Measurements from ENCODE around the gene PIP4K2C. TPM values are rescaled to one million over a fixed set of nuclear protein-coding genes. Genes with fewer than 3 reads are reported as not detected.
"Not testable (repeated sequence)": the region's sequence is repeated elsewhere in the genome, so short reads cannot be mapped to it uniquely, and the experiment has no call there.

PIP4K2C gene
- total RNA-seq, 4 donors from 2014 or later: 38.4 to 308 (median 45.8) TPM

DNA sequence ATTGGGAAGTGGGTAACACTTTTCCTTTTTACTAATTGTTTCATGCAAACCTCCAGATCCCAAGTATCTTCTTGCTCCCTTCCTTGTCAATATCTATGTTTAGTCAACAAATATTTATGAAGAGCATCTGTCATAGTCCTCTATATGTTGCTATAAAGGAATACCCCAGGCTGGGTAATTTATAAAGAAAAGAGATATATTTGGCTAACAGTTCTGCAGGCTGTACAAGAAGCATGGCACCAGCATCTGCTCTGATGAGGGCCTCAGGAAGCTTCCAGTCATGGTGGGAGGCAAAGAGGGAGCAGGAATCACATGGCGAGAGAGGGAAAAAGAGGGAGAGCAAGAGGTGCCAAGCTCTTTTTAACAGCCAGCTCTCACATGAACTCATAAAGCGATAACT lies 36.5 kb upstream of the PIP4K2C start:
- H3K4me1 ChIP-seq: peaks cover 0 to 9% (median 9%) of the 10 kb centered on the region in 4 donors
- in situ Hi-C loops (cut with MboI; ENCODE audit: low pct_ligation_motif_present in 1 of 4, low pct_unique_long_range_greater_than_20kb in 1 of 4, low sequenced_read_pairs in 3 of 4) (no loop called here), intact Hi-C loops (cut with DNase I; ENCODE audit: low total_unique reads) (no loop called here)
- peaks cover 29% of the 10 kb centered on the region for H3K27me3 ChIP-seq
- 97 to 100% methylated on average over 1 to 2 of the region's 2 CpGs for WGBS, 2 donors (ENCODE audit: low coverage in 1 of 2)
- DNase-seq: no peak
- no peak overlapping the region for H3K4me3 ChIP-seq
- no peaks in the 10 kb centered on the region for H3K9me3 ChIP-seq
- no peaks in the 10 kb centered on the region for H3K36me3 ChIP-seq
- H3K27ac ChIP-seq: no peak overlapping the region
- TF ChIP-seq POLR2A (IDR thresholded peaks at IDR 0.05): no peak
- no peak for TF ChIP-seq EP300 (IDR thresholded peaks at IDR 0.05; ENCODE audit: low read depth)
- TF ChIP-seq, protein P1, sequence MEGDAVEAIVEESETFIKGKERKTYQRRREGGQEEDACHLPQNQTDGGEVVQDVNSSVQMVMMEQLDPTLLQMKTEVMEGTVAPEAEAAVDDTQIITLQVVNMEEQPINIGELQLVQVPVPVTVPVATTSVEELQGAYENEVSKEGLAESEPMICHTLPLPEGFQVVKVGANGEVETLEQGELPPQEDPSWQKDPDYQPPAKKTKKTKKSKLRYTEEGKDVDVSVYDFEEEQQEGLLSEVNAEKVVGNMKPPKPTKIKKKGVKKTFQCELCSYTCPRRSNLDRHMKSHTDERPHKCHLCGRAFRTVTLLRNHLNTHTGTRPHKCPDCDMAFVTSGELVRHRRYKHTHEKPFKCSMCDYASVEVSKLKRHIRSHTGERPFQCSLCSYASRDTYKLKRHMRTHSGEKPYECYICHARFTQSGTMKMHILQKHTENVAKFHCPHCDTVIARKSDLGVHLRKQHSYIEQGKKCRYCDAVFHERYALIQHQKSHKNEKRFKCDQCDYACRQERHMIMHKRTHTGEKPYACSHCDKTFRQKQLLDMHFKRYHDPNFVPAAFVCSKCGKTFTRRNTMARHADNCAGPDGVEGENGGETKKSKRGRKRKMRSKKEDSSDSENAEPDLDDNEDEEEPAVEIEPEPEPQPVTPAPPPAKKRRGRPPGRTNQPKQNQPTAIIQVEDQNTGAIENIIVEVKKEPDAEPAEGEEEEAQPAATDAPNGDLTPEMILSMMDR (IDR thresholded peaks at IDR 0.05): no peak
- no peak for TF ChIP-seq POLR2AphosphoS5 (IDR thresholded peaks at IDR 0.05)

DNA sequence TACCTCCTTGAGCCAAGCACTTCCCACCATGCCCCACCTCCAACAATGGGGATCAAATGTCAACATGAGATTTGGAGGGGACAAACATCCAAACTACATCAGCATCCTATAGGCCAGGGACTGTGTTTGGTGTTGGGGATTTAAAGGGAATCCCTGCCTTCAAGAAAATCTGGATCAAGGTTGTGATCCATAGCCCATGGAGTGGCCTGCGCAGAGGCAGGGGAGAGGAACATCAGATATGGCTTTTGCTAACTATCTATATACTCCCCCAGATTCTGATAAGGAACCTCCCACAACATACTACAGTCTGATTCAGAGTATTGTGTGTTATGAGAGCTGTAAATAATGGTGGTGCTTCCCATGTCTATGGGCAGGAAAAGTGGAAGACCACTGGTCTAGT lies 36.1 kb upstream of the PIP4K2C start:
- Histone ChIP-seq H3K36me3 (no peaks in the 10 kb centered on the region), H3K4me3 (no peak overlapping the region), H3K4me1 (peaks cover 0 to 5% (median 4%) of the 10 kb centered on the region in 4 donors), H3K9me3 (no peaks in the 10 kb centered on the region), H3K27me3 (peaks cover 24% of the 10 kb centered on the region), H3K27ac (no peak overlapping the region)
- in situ Hi-C loops (cut with MboI; ENCODE audit: low pct_ligation_motif_present in 1 of 4, low pct_unique_long_range_greater_than_20kb in 1 of 4, low sequenced_read_pairs in 3 of 4): no loop called here
- intact Hi-C loops (cut with DNase I; ENCODE audit: low total_unique reads): loop anchor here (5.0 kb wide), 1 partner anchor 117 kb away; no protein-coding TSS in a partner anchor
- 94% methylated on average over 1 of the region's 1 CpG; no CpG with 5 or more reads in 1 of the 2 donors for WGBS, 2 donors (ENCODE audit: low coverage in 1 of 2)
- TF ChIP-seq POLR2AphosphoS5 (IDR thresholded peaks at IDR 0.05) (no peak), POLR2A (IDR thresholded peaks at IDR 0.05) (no peak), EP300 (IDR thresholded peaks at IDR 0.05; ENCODE audit: low read depth) (no peak)
- TF ChIP-seq, protein P1 (IDR thresholded peaks at IDR 0.05): no peak
- no peak for DNase-seq

DNA sequence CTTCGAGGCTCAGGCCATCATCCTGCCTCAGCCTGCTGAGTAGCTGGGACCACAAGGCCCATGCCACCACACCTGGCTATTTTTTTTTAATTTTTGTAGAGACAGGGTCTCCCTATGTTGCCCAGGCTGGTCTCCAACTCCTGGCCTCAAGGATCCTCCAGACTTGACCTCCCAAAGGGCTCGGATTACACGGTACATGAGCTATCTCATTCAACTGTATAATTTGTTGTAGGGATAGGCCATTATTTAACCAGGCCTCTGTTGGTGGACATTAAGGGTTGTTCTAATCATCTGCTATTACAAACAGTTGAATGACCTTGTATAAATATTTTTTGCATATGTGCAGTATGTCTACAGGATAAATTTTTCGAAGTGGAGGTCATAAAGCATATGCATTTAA lies 32.1 kb upstream of the PIP4K2C start:
- in situ Hi-C loops (cut with MboI; ENCODE audit: low pct_ligation_motif_present in 1 of 4, low pct_unique_long_range_greater_than_20kb in 1 of 4, low sequenced_read_pairs in 3 of 4) (no loop called here), intact Hi-C loops (cut with DNase I; ENCODE audit: low total_unique reads) (loop anchor here (5.0 kb wide), 1 partner anchor 113 kb away; no protein-coding TSS in a partner anchor)

DNA sequence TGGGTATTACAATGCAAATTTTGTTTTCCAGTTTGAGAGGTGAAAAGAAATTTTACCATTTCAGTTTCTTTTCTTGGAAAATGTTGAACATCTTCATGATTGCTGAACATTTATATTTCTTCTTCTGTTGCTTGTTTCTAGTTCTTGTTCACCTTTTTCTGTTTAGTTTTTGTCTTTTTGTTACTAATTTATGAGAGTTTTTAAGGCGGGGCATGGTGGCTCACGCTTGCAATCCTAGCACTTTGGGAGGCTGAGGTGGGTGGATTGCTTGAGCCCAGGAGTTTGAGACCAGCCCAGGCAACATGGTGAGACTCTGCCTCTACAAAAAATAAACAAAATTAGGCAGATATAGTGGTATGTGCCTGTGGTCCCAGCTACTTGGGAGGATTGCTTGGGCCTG lies 30.5 kb upstream of the PIP4K2C start:
- no peak overlapping the region for H3K4me3 ChIP-seq
- no peaks in the 10 kb centered on the region for H3K36me3 ChIP-seq
- peaks cover 31% of the 10 kb centered on the region for H3K27me3 ChIP-seq
- intact Hi-C loops (cut with DNase I; ENCODE audit: low total_unique reads): no loop called here
- H3K27ac ChIP-seq: no peak overlapping the region
- TF ChIP-seq, protein P1 (IDR thresholded peaks at IDR 0.05): no peak
- no peaks in the 10 kb centered on the region for H3K9me3 ChIP-seq
- in situ Hi-C loops (cut with MboI; ENCODE audit: low pct_ligation_motif_present in 1 of 4, low pct_unique_long_range_greater_than_20kb in 1 of 4, low sequenced_read_pairs in 3 of 4): no loop called here
- DNase-seq: no peak
- 86 to 92% methylated on average over 2 of the region's 2 CpGs for WGBS, 2 donors (ENCODE audit: low coverage in 1 of 2)
- no peaks in the 10 kb centered on the region for H3K4me1 ChIP-seq

More for the DNA sequence above, 32.1 kb upstream of the PIP4K2C start:
- 72 to 77% methylated on average over 4 of the region's 4 CpGs for WGBS, 2 donors (ENCODE audit: low coverage in 1 of 2)
- Histone ChIP-seq H3K36me3 (no peaks in the 10 kb centered on the region), H3K4me1 (no peaks in the 10 kb centered on the region), H3K27me3 (peaks cover 27% of the 10 kb centered on the region), H3K4me3 (no peak overlapping the region), H3K27ac (no peak overlapping the region), H3K9me3 (no peaks in the 10 kb centered on the region)
- DNase-seq: no peak
- TF ChIP-seq POLR2AphosphoS5 (IDR thresholded peaks at IDR 0.05) (no peak), POLR2A (IDR thresholded peaks at IDR 0.05) (no peak), EP300 (IDR thresholded peaks at IDR 0.05; ENCODE audit: low read depth) (no peak)
- TF ChIP-seq, protein P1 (IDR thresholded peaks at IDR 0.05): no peak

DNA sequence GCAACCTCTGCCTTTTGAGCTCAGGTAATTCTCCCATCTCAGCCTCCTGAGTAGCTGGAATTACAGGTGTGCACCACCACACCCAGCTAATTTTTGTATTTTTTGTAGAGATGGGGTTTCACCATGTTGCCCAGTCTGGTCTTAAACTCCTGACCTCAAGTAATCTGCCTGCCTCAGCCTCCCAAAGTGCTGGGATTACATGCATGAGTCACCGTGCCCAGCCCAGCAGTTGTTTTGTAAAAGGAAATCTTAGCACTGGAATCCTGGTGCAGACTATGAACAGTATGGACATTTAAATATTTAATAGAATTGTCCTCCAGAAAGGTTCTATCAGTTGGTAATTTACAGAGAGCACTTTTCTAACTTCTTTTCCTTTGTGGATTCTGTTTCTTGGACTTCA lies 29.9 kb upstream of the PIP4K2C start:
- H3K36me3 ChIP-seq; in situ Hi-C loops (cut with MboI; ENCODE audit: low pct_ligation_motif_present in 1 of 4, low pct_unique_long_range_greater_than_20kb in 1 of 4, low sequenced_read_pairs in 3 of 4); intact Hi-C loops (cut with DNase I; ENCODE audit: low total_unique reads); DNase-seq; H3K27ac ChIP-seq; H3K9me3 ChIP-seq; H3K4me1 ChIP-seq; H3K4me3 ChIP-seq: not testable (repeated sequence)
- 40 to 80% methylated on average over 1 of the region's 1 CpG for WGBS, 2 donors (ENCODE audit: low coverage in 1 of 2)
- peaks cover 31% of the 10 kb centered on the region for H3K27me3 ChIP-seq
